22Rv1 (cell line): Measurements from ENCODE around the gene WDR83.

Source experiments
- CTCF ChIP-seq: fragments of 450-650 bp; IDR thresholded peaks from 2 replicates; pipeline ENCODE4 v1.5.1; 2017; ENCODE audit warnings: mild to moderate bottlenecking
- ZFX ChIP-seq: fragments of 450-650 bp; IDR thresholded peaks from 2 replicates; pipeline ENCODE4 v1.6.1; 2017; ENCODE audit warnings: antibody characterized with exemption, borderline replicate concordance

GRCh38 chr19:12646551-12646950 is 20.1 kb upstream of the WDR83 start:
- no peak for TF ChIP-seq CTCF
- no peak for TF ChIP-seq ZFX
